HG03175 (cell line): ENCODE measurements around the gene NPAS3.

Experiments used
- ATAC-seq: cut with Tn5 transposase; IDR thresholded peaks from one replicate; pipeline ENCODE4 v1.9.1; 2021; ENCODE audit warnings: mild to moderate bottlenecking, moderate library complexity; ENCODE audit not compliant: unreplicated experiment

The NPAS3 gene

GRCh38 chr14:33768458-33768830 lies 829.8 kb downstream of the NPAS3 start:
- ATAC-seq = no peak

GRCh38 chr14:33773205-33774030 lies 834.7 kb downstream of the NPAS3 start:
- ATAC-seq = no peak

GRCh38 chr14:33774161-33774560 lies 835.5 kb downstream of the NPAS3 start:
- ATAC-seq = no peak

- ATAC-seq = no peak
Measured at GRCh38 chr14:33774723-33775470, 836.2 kb downstream of the NPAS3 start.

GRCh38 chr14:33776871-33777270 lies 838.2 kb downstream of the NPAS3 start:
- ATAC-seq = no peak

- no peak for ATAC-seq
Measured at GRCh38 chr14:33777681-33778080, 839.0 kb downstream of the NPAS3 start.

GRCh38 chr14:33780035-33780434 lies 841.4 kb downstream of the NPAS3 start:
- ATAC-seq = no peak

- ATAC-seq = no peak
Measured at GRCh38 chr14:33781236-33781635, 842.6 kb downstream of the NPAS3 start.

- no peak for ATAC-seq
Measured at GRCh38 chr14:33782923-33783322, 844.2 kb downstream of the NPAS3 start.

- no peak for ATAC-seq
Measured at GRCh38 chr14:33786091-33786825, 847.6 kb downstream of the NPAS3 start.

GRCh38 chr14:33788161-33788560 lies 849.5 kb downstream of the NPAS3 start:
- ATAC-seq = no peak

- no peak for ATAC-seq
Measured at GRCh38 chr14:33790996-33791395, 852.3 kb downstream of the NPAS3 start.

- ATAC-seq = peak; percentile 72
Measured at GRCh38 chr14:33792009-33792719, 853.5 kb downstream of the NPAS3 start.

GRCh38 chr14:33792720-33793368 lies 854.2 kb downstream of the NPAS3 start:
- ATAC-seq = peak; percentile 53

GRCh38 chr14:33793398-33794110 lies 854.9 kb downstream of the NPAS3 start:
- ATAC-seq = no peak

GRCh38 chr14:33794791-33795305 lies 856.2 kb downstream of the NPAS3 start:
- no peak for ATAC-seq

- no peak for ATAC-seq
Measured at GRCh38 chr14:33796356-33796755, 857.7 kb downstream of the NPAS3 start.

- no peak for ATAC-seq
Measured at GRCh38 chr14:33799705-33800570, 861.3 kb downstream of the NPAS3 start.

- ATAC-seq = no peak
Measured at GRCh38 chr14:33800735-33801163, 862.1 kb downstream of the NPAS3 start.
